Medulla oblongata (tissue), 1 donor: ENCODE data around the gene EIF4A3.
"Not testable (repeated sequence)": the region's sequence is repeated elsewhere in the genome, so short reads cannot be mapped to it uniquely, and the experiment has no call there.

Source experiments
- DNase-seq: peaks from one replicate; pipeline ENCODE4 v3.0.0-alpha.2; 2015; ENCODE audit errors: extremely low spot score

EIF4A3 gene

GRCh38 chr17:80101011-80101945, 45.6 kb downstream of the EIF4A3 start, which contains the start of gene GAA:
Gene GAA (plus strand): TSS chr17:80101581. CDS start chr17:80104587, 3,006 bp downstream.
- DNase-seq = peak; percentile 90

- no peak for DNase-seq
These were observed 46.9 kb downstream of the EIF4A3 start for GRCh38 chr17:80100035-80100323.

GRCh38 chr17:80099291-80100034, 47.5 kb downstream of the EIF4A3 start:
- no peak for DNase-seq

- DNase-seq = no peak
These were observed 48.9 kb downstream of the EIF4A3 start for GRCh38 chr17:80097844-80098691.

GRCh38 chr17:80097127-80097621, 49.8 kb downstream of the EIF4A3 start:
- no peak for DNase-seq

GRCh38 chr17:80096561-80097021, 50.3 kb downstream of the EIF4A3 start:
- no peak for DNase-seq

GRCh38 chr17:80095844-80096475, 51.0 kb downstream of the EIF4A3 start:
- no peak for DNase-seq

- DNase-seq = no peak
These were observed 51.7 kb downstream of the EIF4A3 start for GRCh38 chr17:80095038-80095843.

GRCh38 chr17:80092959-80093358, 54.0 kb downstream of the EIF4A3 start:
- DNase-seq = peak; percentile 80

GRCh38 chr17:80091376-80091775, 55.6 kb downstream of the EIF4A3 start:
- DNase-seq = no peak

GRCh38 chr17:80090164-80090563, 56.8 kb downstream of the EIF4A3 start:
- DNase-seq = not testable (repeated sequence)

GRCh38 chr17:80089762-80090161, 57.2 kb downstream of the EIF4A3 start:
- DNase-seq = no peak

GRCh38 chr17:80087346-80088265, 59.3 kb downstream of the EIF4A3 start:
- DNase-seq = no peak

GRCh38 chr17:80086616-80087015, 60.3 kb downstream of the EIF4A3 start:
- no peak for DNase-seq

- DNase-seq = no peak
These were observed 60.8 kb downstream of the EIF4A3 start for GRCh38 chr17:80086081-80086480.

GRCh38 chr17:80084773-80085172, 62.2 kb downstream of the EIF4A3 start:
- no peak for DNase-seq
